Cardiac muscle cell (in vitro differentiated cells and primary cell): ENCODE measurements around the gene TSPAN4. TPM values are rescaled to one million over a fixed set of nuclear protein-coding genes. Genes with fewer than 3 reads are reported as not detected.

Experiments
- DNase-seq, 2 donors: peaks; one replicate each; pipeline versions ENCODE4 v3.0.0 to v3.0.0-alpha.2; 2010 to 2017; ENCODE audit warnings: low read depth in 1 of 2, low spot score in 1 of 2
- H3K27ac ChIP-seq: fragments of 200-600 bp; sonication (generic); 2 replicates; pipeline ENCODE4 v1.5.1; 2016
- H3K27me3 ChIP-seq: fragments of 200-600 bp; sonication (generic); 2 replicates; pipeline ENCODE4 v1.6.0; 2016; ENCODE audit warnings: control low read depth
- H3K36me3 ChIP-seq: fragments of 200-600 bp; sonication (generic); 2 replicates; pipeline ENCODE4 v1.5.1; 2016; ENCODE audit warnings: control low read depth
- H3K4me1 ChIP-seq: fragments of 200-600 bp; sonication (generic); 2 replicates; pipeline ENCODE4 v1.8.1; 2017; ENCODE audit warnings: low read depth, mild to moderate bottlenecking, mixed run types
- H3K4me3 ChIP-seq: fragments of 200-600 bp; sonication (generic); 2 replicates; pipeline ENCODE4 v1.5.1; 2016; ENCODE audit warnings: mild to moderate bottlenecking
- H3K9me3 ChIP-seq: fragments of 200-600 bp; sonication (generic); 2 replicates; pipeline ENCODE4 v1.5.1; 2017; ENCODE audit warnings: low read depth, mild to moderate bottlenecking, control low read depth
- CTCF ChIP-seq: IDR thresholded peaks from 2 replicates; pipeline ENCODE4 v1.5.1; 2012; ENCODE audit warnings: low read depth, mild to moderate bottlenecking, low read length
- polyA plus RNA-seq: library from polyadenylated mRNA; unstranded; fragments of >200 nt; fragmentation: Nextera tagmentation; extraction: Ambion mirVana; gene quantifications from 2 replicates; pipeline ENCODE4 v1.2.1, GENCODE V29; 2016
- total RNA-seq: library from RNA; depleted of rRNA; stranded (reverse); fragments of >200 nt; gene quantifications from 2 replicates; pipeline ENCODE4 v1.2.3, GENCODE V29; 2016

Gene TSPAN4
- total and polyA plus RNA-seq, 2 experiments from 2014 or later = 85.3 to 125 TPM

GRCh38 chr11:868394-868793 lies 25.7 kb downstream of the TSPAN4 start:
- H3K27ac ChIP-seq = no peak overlapping the region
- no peak overlapping the region for H3K4me3 ChIP-seq
- no peaks in the 10 kb centered on the region for H3K27me3 ChIP-seq
- peaks cover 3% of the 10 kb centered on the region for H3K36me3 ChIP-seq
- no peak for DNase-seq
- H3K4me1 ChIP-seq = no peaks in the 10 kb centered on the region
- H3K9me3 ChIP-seq = no peaks in the 10 kb centered on the region
- no peak for TF ChIP-seq CTCF

- no peak for DNase-seq
- no peaks in the 10 kb centered on the region for H3K9me3 ChIP-seq
- no peaks in the 10 kb centered on the region for H3K4me1 ChIP-seq
- no peak overlapping the region for H3K4me3 ChIP-seq
- H3K27ac ChIP-seq = no peak overlapping the region
- peaks cover 3% of the 10 kb centered on the region for H3K36me3 ChIP-seq
- H3K27me3 ChIP-seq = no peaks in the 10 kb centered on the region
- TF ChIP-seq CTCF = no peak
Observed at GRCh38 chr11:868802-869201, 26.1 kb downstream of the TSPAN4 start.

GRCh38 chr11:869399-870126 lies 26.9 kb downstream of the TSPAN4 start:
- H3K4me1 ChIP-seq = no peaks in the 10 kb centered on the region
- no peak for DNase-seq
- no peak for TF ChIP-seq CTCF
- H3K36me3 ChIP-seq = peaks cover 3% of the 10 kb centered on the region
- no peaks in the 10 kb centered on the region for H3K27me3 ChIP-seq
- H3K4me3 ChIP-seq = no peak overlapping the region
- no peak overlapping the region for H3K27ac ChIP-seq
- H3K9me3 ChIP-seq = no peaks in the 10 kb centered on the region

- no peak for DNase-seq
- no peaks in the 10 kb centered on the region for H3K27me3 ChIP-seq
- no peaks in the 10 kb centered on the region for H3K9me3 ChIP-seq
- H3K4me1 ChIP-seq = no peaks in the 10 kb centered on the region
- H3K4me3 ChIP-seq = no peak overlapping the region
- TF ChIP-seq CTCF = peak; percentile 17
- peaks cover 3% of the 10 kb centered on the region for H3K36me3 ChIP-seq
- H3K27ac ChIP-seq = no peak overlapping the region
Observed at GRCh38 chr11:870127-870413, 27.4 kb downstream of the TSPAN4 start.

- DNase-seq = no peak
- Histone ChIP-seq H3K4me1 (no peaks in the 10 kb centered on the region), H3K9me3 (no peaks in the 10 kb centered on the region), H3K27me3 (no peaks in the 10 kb centered on the region), H3K36me3 (peaks cover 3% of the 10 kb centered on the region), H3K27ac (no peak overlapping the region), H3K4me3 (no peak overlapping the region)
- no peak for TF ChIP-seq CTCF
Observed at GRCh38 chr11:870418-870817, 27.8 kb downstream of the TSPAN4 start.

GRCh38 chr11:871472-871871 lies 28.8 kb downstream of the TSPAN4 start:
- no peak for DNase-seq
- Histone ChIP-seq H3K9me3 (no peaks in the 10 kb centered on the region), H3K27ac (no peak overlapping the region), H3K36me3 (peaks cover 3% of the 10 kb centered on the region), H3K4me3 (no peak overlapping the region), H3K4me1 (no peaks in the 10 kb centered on the region), H3K27me3 (no peaks in the 10 kb centered on the region)
- no peak for TF ChIP-seq CTCF
